Measurements from ENCODE around the gene BCO1.

The BCO1 gene

DNA sequence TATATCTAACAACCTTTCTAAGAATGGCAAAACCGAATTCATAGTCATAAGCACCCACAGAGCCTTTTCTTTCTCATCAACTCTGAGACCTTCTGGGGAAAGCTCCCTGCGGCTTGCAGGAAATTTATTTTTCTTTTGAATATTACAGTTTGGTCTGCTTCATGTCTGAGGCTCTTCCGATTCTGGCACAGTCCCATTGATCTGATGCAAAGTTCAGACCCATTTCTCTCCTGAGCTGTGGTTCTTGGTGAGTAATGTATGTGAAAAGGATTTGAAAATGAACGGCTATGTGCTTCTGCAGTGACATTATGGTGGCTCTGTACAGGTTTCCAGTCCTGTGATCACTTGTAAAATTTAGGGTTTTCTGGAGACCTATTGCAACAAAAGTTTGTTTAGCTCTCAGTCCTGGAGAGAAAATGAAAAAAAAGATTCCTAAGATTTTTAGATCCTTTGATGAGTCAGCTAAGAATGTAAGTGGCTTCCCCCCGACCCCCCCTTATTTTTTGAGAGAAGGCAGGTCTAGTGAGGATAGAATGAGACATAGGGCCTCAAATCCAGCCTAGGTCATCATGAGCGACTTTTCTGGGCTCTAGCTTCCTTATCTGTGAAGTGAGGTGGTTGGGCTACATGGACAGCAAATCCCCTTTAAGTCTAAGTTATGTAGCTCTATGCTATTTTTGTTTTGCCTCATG lies 80.9 kb downstream of the BCO1 start:
- no peak for DNase-seq

DNA sequence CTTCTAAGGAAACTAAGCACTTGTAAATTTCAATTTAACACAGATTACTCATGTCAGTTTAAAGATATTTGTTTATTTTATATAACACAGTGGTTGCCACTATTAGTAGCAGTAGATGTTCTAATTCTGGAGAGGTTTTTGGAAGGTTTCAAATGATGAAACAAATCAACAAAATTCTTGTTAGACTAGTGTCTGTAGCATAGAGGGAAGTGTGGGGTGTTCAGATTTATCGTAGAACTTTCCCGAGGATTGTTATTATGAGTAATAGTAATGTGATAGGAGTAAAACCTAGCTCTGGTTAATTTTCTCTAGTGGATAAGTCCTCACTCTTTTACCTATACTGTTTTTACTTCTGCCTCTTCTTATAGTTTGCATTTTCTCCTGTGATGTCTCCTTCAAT lies 82.5 kb downstream of the BCO1 start:
- no peak for DNase-seq

DNA sequence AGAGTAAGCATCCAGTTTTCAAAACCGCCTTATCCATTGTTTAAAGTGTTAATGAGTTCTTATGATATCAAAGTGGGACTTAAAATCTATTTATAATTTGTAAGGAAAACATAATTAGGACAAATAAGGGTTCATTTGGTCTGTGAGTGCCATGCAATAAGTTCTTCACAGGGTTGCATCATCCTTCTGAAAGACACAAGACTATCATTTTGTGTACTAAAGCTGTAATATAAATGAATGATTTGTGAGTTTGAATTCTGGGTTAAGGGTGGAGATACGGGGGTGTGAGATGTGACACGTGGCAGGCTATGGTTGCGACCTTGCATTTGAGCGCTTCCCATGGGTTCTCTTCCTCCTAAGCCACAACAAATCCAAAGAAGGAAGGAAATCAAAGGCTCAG lies 83.0 kb downstream of the BCO1 start:
- DNase-seq, result no peak

DNA sequence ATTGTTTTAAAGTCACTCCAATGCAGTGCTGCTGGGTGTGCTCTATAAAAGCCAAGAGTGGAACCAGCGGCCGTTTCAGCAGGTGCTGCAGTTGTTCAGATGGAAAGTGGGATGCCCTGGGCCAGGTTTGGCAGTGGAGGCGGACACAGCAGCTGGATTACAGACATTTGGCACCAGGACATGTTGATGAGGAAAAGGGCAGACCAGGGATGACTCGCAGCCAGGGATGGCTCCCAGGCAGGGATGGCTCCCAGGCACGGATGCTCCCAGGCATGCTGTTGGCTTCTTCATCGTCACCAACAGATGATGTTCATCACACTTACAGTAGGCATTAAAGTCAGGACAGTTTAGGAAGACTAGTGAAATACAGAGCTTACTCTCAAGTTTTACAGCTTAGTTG lies 86.3 kb downstream of the BCO1 start:
- DNase-seq, result no peak

DNA sequence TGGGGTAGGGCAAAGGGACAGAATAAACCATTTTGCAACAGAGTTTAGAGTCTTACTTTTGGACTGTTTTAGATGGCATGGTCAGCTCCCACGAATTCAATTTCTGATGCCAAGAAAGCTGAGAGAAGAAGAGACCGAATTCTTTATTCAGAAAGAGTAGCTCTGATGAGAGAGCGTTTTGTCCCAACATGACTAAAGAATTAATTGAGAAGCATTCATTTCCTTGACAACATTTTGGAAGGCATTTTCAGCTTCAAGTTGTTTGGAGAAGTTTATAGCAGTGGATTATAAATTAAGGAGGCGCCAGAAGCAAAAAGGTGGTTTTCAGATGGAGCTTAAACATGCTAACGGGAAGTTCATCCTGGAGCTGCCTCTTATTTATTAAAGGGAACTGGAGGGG lies 88.5 kb downstream of the BCO1 start:
- DNase-seq, result no peak

DNA sequence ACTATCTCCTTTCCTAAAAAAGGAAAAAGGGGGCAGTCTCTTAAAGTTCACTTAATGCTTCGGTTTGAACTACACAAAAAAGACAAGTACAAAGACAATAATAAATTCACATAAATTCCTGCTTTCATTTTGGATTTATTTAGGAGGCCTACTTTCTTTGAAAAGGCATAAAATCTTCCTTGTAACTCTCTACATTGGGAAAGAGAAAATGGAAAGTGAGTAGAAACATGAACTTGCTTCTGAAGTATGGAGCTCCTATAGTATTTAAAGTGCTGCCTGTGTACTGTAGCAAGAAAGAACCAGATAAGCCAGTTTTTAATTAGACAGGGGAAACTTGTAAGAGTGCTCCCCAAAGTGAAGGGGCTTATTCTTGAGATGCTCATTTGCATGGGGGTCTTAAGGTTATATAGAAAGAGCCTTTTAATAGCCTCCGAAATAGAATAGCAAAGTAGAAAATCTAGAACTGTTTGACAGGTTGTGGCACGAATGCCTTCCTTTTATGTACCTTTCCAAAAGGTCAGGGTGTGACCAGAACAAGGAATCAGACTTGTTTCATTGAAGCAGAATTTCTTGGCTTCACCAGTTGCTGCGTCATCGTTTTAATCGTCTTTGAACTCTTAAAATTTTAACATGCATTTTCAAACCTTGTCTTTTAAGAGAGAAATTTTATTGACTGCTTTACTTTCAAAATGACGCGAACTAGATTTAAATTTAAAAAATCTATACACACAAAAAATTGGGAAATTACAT lies 89.1 kb downstream of the BCO1 start:
- DNase-seq, result no peak

DNA sequence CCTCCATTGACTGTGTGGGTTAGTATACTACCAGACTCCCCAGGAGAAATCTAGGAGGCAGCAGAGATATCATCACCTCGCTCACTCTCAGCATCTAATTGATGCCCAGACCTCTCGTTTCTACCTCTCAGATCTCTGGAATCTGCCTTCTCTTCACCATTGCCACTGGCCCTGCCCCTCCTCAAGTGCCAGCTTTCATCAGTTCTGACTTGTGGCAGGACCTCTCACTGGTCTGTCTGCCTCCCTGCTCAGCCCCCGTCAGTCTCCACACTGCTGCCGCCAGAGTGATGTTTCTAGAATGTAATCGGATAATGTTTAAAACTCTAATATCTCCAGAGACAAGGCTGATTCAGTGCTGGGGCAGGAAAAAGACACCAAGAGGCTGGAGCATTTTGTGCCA lies 91.5 kb downstream of the BCO1 start:
- DNase-seq, result no peak

DNA sequence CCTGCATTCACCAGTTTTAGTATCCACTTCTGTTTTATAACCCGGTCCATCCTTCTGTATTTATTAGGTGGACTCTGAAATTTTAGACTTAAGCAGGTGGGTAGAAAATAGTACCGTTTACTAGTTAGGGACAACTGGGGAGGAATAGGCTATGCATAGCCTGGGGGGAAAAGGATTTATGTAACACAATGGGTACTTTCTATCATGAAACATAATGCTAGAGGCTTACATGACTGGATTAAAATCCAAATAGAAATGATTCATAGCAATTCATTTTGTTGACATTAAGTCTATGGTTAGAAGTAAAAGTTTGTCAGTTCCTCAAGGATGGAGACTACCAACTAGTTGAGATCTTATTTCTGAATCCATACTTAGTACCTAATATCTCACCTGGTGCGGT lies 94.9 kb downstream of the BCO1 start:
- no peak for DNase-seq

DNA sequence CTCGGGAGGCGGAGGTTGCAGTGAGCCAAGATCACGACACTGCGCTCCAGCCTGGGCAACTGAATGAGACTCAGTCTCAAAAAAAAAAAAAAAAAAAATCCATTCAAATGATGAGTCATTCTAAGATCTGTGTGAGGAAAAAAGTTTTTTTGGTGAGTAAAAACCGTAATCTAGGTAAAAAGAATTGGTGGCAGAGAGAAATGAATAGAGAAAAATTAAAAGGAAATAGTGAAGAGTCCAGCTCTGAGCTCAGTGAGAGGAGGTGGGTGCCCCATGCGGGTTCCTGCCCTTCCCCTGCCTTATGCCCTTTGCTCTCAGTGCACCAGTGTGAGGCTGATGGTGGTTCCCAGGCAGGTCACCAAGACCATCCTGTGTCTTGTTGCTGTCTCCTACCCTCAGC lies 97.2 kb downstream of the BCO1 start:
- peak; percentile 67 for DNase-seq

DNA sequence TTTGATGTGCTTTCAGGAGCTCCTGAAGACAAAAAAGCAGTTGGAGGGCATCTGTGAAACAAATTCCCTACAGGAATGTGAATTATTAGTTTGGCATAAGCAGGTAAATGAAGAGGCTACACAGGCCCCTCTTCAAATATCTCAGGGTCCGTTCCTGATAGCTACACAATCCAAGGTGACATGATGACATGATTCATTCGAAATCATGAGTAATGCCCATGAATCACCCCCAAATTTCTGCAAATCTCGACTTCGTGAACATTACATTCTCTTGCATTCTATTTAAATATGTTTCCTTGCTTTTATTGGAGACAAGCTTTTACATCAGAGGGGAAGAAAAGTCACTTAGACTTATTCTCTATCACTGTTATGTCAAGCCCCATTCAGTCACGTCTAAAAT lies 98.6 kb downstream of the BCO1 start:
- DNase-seq, result no peak

Data from activated CD4-positive, alpha-beta T cell treated with anti-CD3 and anti-CD28 coated beads, Interleukin-2, Interleukin-6, amounts not matched to agents 100 ng/mL and 50 ng/mL, durations not matched to agents 16 hours and 8 hours (primary cell).